Stimulated activated CD8-positive, alpha-beta memory T cell treated with anti-CD3 and anti-CD28 coated beads, Interleukin-7, amount 100 ng/mL, for 24 hours (primary cell): ENCODE results near the gene FGF14.

ENCODE experiments used
- DNase-seq: peaks from one replicate; pipeline ENCODE4 v3.0.0-alpha.2; 2020; ENCODE audit warnings: low read depth

FGF14 gene

DNA sequence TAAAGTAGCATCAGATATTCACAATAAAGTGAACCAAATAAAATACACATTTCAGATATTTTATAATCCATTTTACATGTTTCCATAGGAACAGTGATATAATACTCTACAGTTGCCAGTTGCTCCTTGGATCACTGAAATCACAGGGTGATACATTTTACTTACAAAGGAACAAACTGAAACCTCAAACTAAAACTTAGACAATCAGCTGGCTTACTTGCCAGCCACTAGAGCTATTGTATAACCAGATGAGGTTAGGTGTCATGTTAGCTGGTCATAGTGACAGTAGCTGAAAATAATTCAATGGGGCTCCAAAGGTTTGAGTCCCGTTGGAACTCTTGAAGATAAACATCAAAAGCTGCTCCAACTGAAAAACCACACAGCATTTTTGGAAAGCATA lies 674.7 kb downstream of the FGF14 start:
- no peak for DNase-seq

DNA sequence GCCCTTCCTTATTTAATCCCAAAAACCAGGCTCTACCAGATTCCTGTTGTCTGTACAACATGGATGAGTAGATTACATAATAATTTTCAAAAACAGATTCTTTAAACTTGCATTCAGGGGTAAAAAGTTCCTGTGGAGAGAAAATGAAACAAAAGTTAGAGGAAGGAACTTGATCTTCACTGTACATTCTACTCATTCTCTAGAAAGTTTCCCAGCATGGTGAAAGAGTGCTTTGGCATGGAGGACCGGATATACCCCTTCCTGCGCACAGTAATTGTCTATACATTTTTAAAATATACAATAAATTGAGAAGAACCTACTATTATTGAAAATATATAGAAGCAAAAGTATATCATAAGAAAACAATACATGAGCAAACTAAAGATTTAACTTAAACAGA lies 675.2 kb downstream of the FGF14 start:
- no peak for DNase-seq

DNA sequence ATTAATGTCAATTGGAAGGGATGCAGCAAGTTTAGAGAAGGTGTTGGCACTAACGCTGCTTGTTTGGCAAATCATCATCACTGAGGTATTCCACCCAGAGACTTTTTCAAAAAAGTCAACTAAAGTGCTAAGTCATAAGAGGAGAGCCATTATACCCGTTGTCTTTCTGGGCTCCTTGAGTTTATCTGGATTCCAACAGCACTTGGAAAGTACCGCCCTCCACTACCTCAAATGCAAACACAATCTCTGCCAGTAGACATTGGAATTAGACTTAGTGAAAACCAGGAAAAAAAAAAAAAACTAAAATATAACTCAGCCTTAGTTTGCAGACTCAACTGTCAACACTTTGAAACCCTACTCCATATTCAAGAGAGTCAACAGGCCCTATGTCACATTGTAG lies 683.4 kb downstream of the FGF14 start:
- no peak for DNase-seq

DNA sequence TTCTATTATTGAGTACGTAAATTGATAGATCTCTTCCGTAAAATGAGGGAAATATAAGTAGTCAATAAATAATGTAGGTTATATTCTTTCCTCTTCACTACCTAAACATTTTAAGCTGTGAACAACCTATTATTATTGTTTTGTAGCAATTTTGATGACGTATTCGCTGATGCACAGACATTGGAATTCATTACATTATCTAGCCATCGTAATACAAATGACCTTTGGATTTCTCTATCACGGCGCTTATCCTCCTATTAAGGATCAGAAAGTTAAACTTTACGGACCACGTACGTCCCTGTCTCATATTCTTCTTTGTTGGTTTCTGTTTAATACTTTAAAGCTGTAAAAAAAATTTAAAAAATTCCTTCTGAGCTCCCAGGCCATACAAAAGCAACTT lies 684.5 kb downstream of the FGF14 start:
- DNase-seq = no peak

- DNase-seq = no peak
These were observed 687.7 kb downstream of the FGF14 start for GRCh38 chr13:101714195-101714594.

DNA sequence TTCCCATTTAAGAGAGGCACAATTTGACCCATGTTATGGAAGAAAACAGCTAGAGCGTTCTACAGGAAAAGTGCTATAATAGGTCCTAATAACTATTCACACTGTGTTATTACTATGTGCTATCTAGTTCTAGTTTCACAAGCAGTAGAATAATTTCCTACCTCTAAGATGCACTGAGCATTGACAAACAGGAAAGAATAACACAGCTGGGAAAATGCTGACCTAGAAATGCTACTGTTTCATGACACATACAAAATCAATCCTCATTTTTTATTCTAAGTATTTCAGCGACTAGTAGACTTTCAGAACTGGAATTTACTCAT lies 689.9 kb downstream of the FGF14 start:
- DNase-seq = no peak

DNA sequence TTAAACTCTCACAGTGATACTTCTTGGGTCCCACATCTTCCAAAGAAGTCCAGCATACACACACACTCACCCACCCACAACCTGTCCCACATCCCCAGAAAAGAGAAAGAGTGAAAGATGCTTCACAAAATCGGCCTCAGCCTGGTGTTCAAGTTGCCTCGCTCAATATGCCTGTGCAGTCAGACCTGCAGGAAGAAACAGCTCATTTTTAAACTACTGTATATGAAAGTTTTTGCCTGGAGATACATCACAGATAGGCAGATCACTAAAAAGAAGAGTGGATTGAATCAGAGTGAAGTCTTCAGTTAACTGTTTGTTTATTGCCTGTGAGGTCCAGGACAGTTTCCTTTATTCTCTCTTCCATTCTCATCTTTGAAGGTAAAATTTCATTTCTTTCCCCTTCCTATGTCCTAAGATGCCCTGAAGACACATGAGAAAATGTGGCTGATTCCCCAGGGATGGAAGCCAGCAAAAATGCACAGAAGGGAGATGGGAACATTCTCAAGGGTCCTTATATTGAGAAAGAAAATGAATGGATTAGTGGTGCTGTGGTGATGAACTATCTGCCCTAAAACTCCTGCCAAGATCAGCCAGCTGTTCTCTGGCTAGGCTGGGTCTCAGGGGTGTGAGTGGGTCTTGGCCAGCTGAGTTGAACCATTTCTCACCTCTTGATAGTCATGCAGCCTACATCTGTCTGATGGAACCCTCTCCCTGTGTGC lies 690.4 kb downstream of the FGF14 start:
- no peak for DNase-seq

DNA sequence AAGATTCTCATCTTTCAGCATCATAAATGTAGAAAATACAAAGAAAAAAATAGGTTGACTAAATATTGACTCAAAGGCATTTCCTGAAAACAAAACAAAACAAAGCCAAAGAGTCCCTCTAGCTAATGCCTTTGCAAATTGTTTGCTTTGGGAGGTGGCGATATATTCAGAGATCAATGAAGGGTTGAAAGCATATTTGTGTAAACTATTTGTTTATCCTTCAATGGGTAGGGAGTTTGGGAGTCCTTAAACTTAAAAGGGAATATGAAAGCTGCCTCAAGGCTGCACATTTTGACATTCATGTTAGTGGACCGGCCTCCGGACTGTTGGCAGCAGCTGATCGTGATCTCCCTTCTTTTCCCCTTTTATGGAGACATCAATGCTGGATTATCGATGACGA lies 691.9 kb downstream of the FGF14 start:
- DNase-seq = no peak

GRCh38 chr13:101708115-101708514 lies 693.7 kb downstream of the FGF14 start:
- no peak for DNase-seq

DNA sequence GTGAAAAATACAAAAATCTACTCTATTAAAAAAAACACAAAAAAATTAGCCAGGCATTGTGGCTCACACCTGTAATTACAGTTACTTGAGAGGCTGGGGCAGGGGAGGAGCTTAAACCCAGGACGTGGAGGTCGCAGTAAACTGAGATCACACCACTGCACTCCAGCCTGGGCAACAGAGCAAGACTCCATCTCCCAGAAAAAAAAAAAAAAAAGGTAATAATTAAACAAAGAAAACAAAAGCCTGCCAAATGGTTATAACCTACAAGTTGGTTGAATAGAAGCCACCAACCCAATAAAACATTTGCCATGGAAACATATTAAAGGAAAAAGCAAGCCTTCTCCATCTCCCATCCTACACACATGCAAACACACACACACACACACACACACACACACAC lies 694.2 kb downstream of the FGF14 start:
- no peak for DNase-seq

DNA sequence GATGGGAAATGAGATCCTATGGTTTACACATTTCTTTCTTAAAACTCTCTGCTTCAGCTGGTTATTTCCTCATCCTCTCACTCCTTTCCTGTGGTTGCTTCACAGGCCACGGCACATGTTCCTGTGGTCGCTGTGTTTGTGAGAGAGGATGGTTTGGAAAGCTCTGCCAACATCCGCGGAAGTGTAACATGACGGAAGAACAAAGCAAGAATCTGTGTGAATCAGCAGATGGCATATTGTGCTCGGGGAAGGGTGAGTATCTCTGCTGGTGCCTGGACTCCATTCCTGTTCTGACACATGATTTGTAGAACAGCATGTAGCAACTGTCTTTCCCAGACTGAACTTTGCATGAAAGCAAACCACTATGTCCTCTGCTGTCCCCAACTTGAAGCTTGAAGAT lies 695.2 kb downstream of the FGF14 start:
- DNase-seq = no peak

DNA sequence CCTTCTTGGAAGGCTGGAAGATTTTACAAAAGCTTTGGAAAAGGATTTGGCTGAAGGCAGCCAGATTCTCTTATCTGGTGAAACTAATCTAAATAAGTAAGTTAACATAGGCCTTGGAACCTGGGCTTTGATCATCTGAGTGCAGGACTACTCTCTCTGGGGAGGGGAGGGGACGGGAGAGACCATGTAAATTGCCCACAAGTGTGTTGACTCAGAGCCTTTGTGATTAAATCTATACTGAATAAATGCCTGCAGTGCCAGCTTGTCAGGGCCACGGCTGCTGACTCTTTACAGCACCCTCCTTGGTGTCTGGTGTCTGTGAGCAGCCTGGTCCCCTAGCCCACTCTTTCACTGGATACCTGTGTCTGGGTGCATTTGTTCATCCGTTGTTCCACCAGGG lies 698.0 kb downstream of the FGF14 start:
- DNase-seq = no peak

- DNase-seq = no peak
These were observed 698.8 kb downstream of the FGF14 start for GRCh38 chr13:101703081-101703480.

DNA sequence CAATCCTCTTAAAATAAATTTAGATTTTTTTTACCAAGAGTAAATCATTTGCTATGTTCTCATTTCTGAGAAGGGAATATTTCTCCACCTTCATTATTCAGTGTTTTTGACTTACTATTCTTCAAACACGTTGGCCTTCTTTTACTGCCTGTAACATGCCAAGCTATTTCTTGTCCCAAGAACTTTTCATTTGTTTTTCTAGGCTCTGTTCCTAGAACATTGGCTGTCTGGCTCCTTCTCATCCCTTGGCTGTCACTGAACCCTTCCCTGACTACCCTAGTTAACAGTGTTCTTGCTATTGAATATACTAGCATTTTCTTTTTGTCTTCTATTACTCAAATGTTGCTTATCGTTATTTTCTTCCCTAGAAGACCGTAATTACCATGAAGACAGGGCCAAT lies 701.2 kb downstream of the FGF14 start:
- no peak for DNase-seq

DNA sequence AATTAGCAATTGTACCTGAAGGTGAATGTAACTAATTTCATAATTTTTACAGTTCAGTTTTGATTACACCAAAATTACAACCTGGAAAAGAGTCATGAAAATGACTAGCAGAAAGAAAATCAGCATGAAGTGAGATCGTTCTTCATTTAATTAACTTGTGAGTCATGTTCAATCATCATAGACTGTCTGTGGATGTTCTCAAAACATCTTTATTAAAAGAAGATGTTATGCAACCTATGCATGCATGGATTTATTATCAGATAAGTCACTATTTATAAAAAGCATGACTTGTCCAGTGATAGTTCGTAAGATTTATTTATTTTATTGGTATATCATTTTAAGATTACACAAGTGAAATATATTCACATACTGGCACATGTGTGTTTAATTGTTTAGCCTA lies 703.4 kb downstream of the FGF14 start:
- DNase-seq = no peak

- DNase-seq = no peak
These were observed 704.1 kb downstream of the FGF14 start for GRCh38 chr13:101697745-101698144.

DNA sequence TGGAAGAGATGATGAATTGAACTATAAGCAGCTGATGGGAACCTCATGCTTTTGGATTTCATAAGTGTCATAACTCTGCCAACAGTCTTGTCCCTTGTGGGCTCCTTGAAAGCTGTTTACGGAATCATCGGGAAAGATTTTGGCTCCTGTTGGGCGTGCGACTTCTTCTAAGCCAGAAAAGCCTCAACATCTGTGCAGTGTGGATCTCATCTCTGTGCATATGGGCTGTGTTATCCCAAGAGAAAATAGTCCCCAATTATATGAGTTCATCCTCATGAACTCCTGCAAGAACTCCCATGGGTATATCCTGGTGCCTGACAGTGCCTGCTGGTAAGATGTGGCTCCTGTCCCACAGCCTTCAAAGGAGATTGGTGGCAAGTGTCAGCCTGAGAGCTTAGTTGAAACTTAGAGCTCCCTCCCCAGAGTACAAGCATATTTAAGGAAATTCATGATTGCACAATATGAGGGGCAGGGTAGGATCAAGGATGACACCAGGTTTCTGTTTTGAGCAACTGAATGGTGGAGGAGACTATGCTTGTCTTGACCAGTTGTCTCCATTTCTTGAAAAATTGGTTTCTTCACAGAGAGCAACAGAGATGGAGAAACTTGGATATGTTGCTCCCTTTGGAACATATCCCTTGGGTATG lies 705.9 kb downstream of the FGF14 start:
- DNase-seq = no peak

DNA sequence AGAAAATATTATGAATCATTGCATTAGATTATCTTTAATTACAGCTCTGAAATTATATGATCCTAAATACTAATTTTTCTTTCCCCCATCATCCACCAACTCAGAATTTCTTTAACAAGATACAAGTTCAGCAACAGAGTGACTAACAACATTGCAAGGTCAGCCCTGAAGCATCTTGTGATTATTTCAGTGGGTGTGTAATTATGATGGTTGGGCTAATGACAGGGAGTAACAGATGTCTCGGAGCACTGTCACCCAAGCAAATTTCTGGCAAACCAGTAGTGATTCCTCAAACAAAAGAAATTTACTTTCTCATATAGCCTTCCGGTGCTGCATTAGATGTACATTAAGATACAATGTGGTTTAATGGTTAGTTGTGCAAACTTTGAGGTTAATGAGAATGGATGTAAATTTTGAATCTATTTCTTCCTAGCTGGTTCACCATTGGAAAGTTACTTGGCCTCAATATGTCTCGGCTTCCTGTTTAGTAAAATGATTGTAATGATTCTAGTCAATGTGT lies 710.4 kb downstream of the FGF14 start:
- DNase-seq = no peak

DNA sequence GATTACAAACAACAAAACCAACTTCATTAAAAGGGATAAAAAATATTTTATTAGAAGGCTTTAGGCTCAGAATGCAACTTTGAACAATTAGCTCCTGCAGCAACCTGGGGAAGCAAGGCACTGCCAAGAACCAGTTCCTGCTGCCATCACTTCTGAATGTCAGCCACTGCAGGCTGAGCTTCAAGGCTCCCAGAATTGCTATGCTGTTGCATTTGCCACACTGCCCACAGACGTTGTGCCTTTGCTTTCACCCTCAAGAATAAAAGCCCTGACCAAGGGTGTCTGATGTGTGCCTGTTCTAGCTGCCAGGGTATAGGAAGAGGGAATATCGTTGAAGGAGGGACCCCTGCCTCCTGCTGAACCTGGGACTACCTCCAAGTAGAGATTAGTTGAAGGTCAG lies 711.0 kb downstream of the FGF14 start:
- DNase-seq = no peak

GRCh38 chr13:101686003-101686402 lies 715.8 kb downstream of the FGF14 start:
- DNase-seq = no peak

DNA sequence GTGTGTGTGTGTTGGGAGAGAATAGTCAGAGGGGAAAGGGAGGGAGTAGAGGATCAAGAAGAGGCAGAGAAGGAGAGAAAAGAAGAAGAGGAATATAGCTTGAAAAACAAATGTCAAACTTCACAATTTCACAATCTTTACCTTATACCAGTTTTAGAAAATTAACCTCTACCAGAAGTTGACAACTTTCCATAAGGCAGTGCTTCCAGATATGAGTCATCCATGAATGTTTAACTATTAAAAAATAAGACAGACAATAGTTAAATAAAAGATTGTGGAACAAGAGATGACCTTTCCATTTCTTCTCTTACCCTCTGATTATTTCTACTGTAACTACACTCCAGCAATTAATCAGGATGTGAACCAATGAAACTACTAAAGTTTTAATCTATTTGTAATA lies 720.0 kb downstream of the FGF14 start:
- DNase-seq = no peak

DNA sequence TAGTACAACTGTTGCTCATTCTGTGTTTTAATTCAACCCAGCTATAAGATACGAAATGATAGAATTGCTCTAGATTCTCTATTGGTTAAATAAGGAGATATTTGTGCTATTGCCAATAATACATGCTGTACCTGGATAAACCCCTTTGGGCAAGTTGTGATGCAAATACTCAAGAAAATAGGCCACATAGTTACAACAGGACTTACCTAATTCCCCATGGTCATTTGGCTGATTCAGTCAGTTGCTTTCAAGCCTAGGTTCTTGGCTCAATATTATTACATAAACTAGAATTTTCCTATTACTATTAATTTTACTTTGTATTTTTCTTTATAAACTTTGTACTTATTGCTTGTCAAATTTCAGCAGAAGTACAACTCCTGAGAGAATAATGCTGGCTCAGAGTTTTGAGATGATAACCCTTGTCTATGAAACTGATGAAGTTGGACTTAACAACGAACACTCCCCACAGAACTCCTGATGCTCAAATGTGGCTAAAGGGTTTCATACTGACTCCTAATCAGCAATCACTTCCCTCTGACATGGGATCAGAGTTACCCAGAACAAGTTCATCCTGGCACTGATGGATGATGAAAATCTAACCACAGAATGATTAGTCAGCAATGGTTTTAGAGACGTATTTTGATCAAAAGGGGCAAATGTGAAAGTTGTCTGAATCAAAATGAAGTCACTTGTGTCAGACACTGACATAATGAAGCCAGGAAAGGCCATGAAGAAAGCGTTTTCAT lies 728.3 kb downstream of the FGF14 start:
- no peak for DNase-seq

DNA sequence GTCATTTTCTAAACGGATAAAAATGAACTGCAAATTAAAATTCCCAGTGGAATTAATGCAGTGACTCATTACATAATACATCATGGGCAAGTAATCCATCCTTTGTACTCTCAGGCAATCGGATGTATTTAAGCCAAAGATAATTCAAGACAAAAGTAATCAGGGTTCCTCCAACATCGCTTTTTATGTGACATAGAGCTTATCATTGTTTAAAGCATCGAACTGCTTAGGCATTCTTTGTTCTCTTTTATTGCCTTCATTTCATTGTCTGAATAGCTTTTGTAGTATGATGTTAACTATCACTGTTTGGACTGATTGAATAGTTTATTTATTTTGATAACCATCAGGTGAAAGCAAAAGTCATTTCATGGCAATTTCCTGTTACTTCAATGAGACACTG lies 740.0 kb downstream of the FGF14 start:
- DNase-seq = no peak
